ENCODE results near the gene CREBBP.
A peak's percentile ranks its signal among the peaks of the same experiment; 100 is the strongest.

The CREBBP gene

DNA sequence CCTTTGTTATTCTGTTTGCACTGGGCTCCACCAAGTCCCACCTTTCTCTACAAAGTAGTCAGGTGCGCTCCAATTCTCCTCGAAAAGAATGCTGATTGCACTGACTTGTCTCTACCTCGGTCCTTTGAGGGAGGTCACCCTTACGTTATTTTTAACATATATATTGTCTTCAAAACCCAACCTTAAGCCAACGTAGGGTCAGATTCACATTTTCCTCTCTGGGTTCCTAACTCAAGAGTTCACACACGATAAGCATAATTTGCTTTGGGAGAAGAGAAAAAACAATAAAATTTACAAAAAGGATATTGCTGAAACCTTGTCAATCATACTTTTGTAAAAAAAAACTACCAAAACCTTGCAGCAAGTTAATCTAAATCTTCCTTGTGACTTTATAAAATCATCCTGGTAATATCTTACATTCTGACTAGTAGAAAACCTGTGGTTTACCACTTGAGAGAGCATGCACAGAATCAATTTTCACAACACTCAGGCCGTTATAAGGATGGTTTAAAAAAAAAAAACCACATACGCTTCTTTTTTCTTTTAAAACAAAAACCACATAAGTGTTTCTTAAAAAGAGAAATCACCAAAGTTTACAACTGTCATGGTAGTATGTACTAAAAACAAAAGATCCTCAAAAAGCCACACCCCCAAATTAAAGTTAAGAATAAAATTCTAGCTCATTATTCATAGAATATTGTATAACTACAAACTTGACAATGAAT, 91.0 kb downstream of the CREBBP start:
- TF ChIP-seq, protein P1, sequence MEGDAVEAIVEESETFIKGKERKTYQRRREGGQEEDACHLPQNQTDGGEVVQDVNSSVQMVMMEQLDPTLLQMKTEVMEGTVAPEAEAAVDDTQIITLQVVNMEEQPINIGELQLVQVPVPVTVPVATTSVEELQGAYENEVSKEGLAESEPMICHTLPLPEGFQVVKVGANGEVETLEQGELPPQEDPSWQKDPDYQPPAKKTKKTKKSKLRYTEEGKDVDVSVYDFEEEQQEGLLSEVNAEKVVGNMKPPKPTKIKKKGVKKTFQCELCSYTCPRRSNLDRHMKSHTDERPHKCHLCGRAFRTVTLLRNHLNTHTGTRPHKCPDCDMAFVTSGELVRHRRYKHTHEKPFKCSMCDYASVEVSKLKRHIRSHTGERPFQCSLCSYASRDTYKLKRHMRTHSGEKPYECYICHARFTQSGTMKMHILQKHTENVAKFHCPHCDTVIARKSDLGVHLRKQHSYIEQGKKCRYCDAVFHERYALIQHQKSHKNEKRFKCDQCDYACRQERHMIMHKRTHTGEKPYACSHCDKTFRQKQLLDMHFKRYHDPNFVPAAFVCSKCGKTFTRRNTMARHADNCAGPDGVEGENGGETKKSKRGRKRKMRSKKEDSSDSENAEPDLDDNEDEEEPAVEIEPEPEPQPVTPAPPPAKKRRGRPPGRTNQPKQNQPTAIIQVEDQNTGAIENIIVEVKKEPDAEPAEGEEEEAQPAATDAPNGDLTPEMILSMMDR (IDR thresholded peaks at IDR 0.05; ENCODE audit: low read depth, low read length, missing control alignments) = no peak
- H3K4me3 ChIP-seq (ENCODE audit: low read depth, low read length) = no peak overlapping the region
- peak; percentile 29 for DNase-seq (ENCODE audit: low read depth)

DNA sequence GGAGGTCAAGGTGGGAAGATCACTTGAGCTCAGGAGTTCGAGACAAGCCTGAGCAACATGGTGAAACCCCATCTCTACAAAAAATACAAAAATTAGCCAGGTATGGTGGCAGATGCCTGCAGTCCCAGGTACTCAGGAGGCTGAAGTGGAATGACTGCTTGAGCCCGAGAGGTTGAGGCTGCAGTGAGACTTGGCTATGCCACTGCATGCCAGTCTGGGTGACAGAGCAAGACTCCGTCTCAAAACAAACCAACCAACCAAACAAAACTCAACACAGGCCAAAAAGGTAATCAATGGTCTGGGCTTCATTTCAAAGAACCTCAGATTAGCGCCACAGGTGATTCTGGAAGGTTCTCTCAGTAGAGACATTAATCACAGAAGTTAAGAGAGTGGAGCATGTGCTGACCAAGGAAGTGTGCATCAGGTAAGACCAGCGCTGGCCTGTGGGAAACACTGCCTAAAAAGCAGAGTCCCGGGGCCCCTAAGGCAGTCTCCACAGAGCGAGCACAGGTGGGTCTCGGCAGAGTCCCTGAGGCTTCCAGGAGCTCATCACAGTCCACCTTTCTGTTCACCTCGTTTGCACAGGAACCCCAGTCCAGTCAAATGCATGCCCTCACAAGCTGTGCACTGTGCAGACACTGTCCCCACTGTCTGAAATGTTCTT, 91.7 kb downstream of the CREBBP start:
- DNase-seq (ENCODE audit: low read depth) = no peak
- no peak overlapping the region for H3K4me3 ChIP-seq (ENCODE audit: low read depth, low read length)
- TF ChIP-seq, protein P1 (IDR thresholded peaks at IDR 0.05; ENCODE audit: low read depth, low read length, missing control alignments) = no peak

DNA sequence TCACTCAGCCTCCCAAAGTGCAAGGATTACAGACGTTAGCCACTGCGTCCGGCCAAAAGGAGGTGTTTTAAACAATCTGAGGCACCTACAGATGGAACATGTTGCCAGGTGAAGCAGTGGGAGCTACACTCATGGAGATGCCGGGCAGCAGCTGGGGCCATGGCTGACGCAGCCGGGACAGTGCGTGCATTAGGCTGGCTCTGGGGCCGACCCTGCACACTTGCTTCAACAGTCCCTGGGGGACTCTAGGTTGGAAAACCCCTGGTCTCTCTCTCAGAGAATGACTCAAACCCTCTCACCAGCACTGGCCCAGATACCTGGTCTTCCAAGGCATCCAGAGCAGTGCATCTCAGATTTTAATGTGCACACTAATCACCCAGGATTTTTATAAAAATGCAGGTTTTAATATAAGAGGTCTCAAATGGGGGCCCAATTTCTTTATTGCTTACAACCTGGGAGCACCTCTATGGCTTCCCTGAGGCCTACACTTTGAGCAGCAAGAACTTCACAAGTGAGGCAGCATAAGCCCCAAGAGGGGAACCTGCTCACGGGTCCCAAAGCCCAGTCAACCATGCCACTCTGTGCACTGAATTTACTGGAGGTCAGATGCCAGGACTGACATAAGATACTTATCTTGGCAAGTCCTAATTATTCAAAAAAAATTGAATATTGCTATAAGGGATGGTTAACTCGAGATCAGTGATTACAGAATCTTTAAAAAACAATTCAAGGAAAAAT, 92.4 kb downstream of the CREBBP start:
- TF ChIP-seq, protein P1 (IDR thresholded peaks at IDR 0.05; ENCODE audit: low read depth, low read length, missing control alignments) = no peak
- DNase-seq (ENCODE audit: low read depth) = no peak
- no peak overlapping the region for H3K4me3 ChIP-seq (ENCODE audit: low read depth, low read length)

DNA sequence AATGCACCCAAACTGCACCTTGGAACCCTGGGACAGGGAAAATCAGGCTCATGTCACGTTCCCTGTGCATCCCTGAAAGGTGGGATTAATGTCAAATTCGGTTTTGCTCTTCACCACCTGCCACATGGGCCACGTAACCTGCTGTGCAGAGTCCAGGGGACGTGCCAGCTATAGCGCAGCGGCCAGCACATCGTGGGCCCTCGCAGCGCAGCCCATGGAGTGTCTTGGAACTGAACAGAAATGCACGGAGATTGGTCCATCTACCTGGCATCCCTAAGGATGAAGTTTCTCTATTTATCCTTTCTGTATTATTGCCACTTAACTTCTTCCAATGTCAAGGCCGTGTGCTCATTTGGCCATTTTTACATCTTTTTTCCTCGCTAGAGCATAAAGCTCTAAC, 95.1 kb downstream of the CREBBP start:
- H3K4me3 ChIP-seq (ENCODE audit: low read depth, low read length) = no peak overlapping the region
- TF ChIP-seq, protein P1 (IDR thresholded peaks at IDR 0.05; ENCODE audit: low read depth, low read length, missing control alignments) = no peak
- no peak for DNase-seq (ENCODE audit: low read depth)

DNA sequence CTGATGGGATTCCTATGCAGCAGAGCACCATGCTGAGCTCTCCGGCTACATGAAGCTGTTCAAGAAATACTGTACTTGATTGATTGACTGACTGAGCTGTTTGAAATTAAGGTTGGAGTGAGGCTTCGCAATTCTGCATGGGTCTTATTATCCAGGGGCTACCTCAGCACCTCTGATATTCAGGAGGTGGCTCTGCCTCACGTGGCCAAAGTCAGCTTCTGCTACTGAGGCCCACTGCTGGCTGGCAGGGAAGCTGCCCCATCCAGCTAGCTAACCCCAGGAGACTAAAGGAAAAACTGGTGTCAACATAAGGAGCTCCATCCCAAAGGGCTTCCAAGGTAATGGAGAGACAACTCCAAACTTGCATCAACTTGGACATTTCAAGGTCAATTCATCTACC, 97.0 kb downstream of the CREBBP start:
- TF ChIP-seq, protein P1 (IDR thresholded peaks at IDR 0.05; ENCODE audit: low read depth, low read length, missing control alignments) = no peak
- no peak for DNase-seq (ENCODE audit: low read depth)

DNA sequence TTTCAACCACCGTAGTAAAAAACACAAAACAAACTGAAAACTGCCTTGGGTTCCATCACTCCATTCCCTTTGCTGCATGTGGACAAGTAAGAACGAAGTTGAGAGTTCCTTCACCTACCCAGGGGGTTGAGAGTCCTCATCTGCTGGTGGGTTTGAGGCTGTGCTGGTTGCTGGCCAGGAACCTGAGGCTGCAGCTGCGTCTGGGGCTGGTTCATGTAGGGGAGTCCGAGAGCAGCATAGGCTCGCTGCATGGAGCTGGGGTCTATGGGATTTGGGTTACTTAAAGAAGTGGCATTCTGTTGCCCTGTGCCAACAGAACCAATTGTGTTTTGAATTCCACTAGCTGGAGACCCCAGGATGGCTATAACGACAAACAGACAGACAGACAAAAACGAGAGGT, 97.9 kb downstream of the CREBBP start:
- TF ChIP-seq, protein P1 (IDR thresholded peaks at IDR 0.05; ENCODE audit: low read depth, low read length, missing control alignments) = no peak
- no peak overlapping the region for H3K4me3 ChIP-seq (ENCODE audit: low read depth, low read length)
- DNase-seq (ENCODE audit: low read depth) = no peak

More for the DNA sequence above, 97.0 kb downstream of the CREBBP start:
- H3K4me3 ChIP-seq (ENCODE audit: low read depth, low read length) = no peak overlapping the region
